Measurements from ENCODE around the gene MED12L. TPM values are rescaled to one million over a fixed set of nuclear protein-coding genes. Genes with fewer than 3 reads are reported as not detected.

Gene MED12L
- polyA plus RNA-seq, 1 of the 3 experiments (the other 2 are of a cell fraction): 0.03 TPM

DNA sequence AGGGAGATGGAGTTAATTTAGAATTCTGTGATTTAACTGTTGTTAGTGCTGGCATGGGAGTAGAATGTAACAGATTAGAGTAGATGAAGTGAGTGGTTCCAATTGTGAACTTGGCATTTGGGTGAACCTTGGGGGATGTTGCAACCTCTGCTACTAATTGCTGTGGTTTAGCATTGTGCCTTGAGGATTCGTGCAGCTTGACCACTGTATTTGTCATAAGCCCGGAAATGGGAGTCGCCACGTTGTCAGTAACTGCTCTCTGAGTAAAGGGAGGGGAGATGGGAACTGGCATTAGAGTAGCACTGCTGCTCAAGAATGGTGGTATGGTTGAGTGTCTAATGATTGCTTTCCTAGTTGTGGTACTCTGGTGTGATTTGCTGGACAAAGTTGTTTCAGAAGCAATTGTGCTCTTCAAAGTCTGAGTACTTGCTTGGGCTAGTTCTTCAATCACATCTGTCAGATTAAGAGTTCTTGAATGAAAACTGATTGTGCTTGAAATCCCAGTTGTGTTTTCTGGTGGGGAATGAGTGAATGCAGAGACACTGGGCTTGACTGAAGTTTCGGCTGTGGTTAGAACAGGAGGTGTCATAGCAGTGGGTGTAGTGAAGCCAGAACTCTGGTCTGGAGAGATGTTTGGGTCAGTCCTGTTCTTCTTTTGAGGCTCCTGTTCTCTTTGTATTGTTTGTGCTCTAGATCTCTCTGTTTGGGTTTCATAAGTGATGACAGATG lies 360.0 kb downstream of the MED12L start (continued):
- TF ChIP-seq, protein P1, sequence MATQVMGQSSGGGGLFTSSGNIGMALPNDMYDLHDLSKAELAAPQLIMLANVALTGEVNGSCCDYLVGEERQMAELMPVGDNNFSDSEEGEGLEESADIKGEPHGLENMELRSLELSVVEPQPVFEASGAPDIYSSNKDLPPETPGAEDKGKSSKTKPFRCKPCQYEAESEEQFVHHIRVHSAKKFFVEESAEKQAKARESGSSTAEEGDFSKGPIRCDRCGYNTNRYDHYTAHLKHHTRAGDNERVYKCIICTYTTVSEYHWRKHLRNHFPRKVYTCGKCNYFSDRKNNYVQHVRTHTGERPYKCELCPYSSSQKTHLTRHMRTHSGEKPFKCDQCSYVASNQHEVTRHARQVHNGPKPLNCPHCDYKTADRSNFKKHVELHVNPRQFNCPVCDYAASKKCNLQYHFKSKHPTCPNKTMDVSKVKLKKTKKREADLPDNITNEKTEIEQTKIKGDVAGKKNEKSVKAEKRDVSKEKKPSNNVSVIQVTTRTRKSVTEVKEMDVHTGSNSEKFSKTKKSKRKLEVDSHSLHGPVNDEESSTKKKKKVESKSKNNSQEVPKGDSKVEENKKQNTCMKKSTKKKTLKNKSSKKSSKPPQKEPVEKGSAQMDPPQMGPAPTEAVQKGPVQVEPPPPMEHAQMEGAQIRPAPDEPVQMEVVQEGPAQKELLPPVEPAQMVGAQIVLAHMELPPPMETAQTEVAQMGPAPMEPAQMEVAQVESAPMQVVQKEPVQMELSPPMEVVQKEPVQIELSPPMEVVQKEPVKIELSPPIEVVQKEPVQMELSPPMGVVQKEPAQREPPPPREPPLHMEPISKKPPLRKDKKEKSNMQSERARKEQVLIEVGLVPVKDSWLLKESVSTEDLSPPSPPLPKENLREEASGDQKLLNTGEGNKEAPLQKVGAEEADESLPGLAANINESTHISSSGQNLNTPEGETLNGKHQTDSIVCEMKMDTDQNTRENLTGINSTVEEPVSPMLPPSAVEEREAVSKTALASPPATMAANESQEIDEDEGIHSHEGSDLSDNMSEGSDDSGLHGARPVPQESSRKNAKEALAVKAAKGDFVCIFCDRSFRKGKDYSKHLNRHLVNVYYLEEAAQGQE (IDR thresholded peaks at IDR 0.05; ENCODE audit: low read depth, low read length): no peak
- TF ChIP-seq ELF1 (IDR thresholded peaks at IDR 0.05) (no peak), GATA2 (CRISPR knock-in tag; IDR thresholded peaks at IDR 0.05) (no peak), SIN3A (IDR thresholded peaks at IDR 0.05; ENCODE audit: borderline replicate concordance, low read depth, low read length) (no peak), SMC3 (IDR thresholded peaks at IDR 0.05; ENCODE audit: low read depth, low read length) (no peak)

DNA sequence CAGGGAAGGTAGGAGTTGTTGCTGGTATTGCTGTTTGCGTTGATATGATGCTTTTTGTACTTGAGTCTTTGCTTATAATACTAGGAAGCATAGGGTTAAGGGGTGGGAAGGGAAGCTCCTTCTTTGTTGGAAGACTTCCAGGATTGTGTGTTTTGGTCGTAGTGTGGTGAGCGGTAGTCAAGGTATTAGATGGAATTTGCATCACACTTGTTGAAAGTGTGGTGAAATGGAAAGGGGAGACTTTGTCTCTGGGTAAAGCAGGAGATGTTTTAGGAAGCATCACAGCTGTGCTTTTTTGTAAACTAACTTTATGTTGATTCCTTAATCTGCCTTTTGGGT lies 360.5 kb downstream of the MED12L start:
- Histone ChIP-seq H3K9ac (no peak overlapping the region), H3K9me2 (no peaks in the 10 kb centered on the region), H3K27me3 (ENCODE audit: insufficient read depth) (no peaks in the 10 kb centered on the region; the same call in 1 of the 2 replicates), H3K9me3 (no peaks in the 10 kb centered on the region), H3K4me1 (ENCODE audit: control insufficient read depth in 1 of 2, insufficient read depth in 2 of 2, low read depth in 1 of 2, low read length in 1 of 2) (no peaks in the 10 kb centered on the region), H3K27ac (ENCODE audit: low read depth in 2 of 2, low read length in 1 of 2) (no peak overlapping the region), H3K36me3 (replicated peaks in 1 of 2; ENCODE audit: control insufficient read depth in 1 of 2, insufficient read depth in 2 of 2, low read length in 1 of 2) (peaks cover 0 to 9% of the 10 kb centered on the region in 2 experiments), H3K4me3 (ENCODE audit: low read depth in 2 of 2, low read length in 1 of 2) (no peak overlapping the region), H3F3A (replicated peaks; ENCODE audit: insufficient read depth) (no peaks in the 10 kb centered on the region), H3K4me2 (no peak overlapping the region), H4K20me1 (ENCODE audit: insufficient read depth) (no peaks in the 10 kb centered on the region), H2AFZ (ENCODE audit: low read depth) (no peak overlapping the region), H3K79me2 (ENCODE audit: insufficient read depth) (no peaks in the 10 kb centered on the region)
- TF ChIP-seq YY1 (IDR thresholded peaks at IDR 0.05; ENCODE audit: low read depth): no peak
- no peak for TF ChIP-seq FOXM1 (IDR thresholded peaks at IDR 0.05; ENCODE audit: low read depth)
- TF ChIP-seq, protein P2, sequence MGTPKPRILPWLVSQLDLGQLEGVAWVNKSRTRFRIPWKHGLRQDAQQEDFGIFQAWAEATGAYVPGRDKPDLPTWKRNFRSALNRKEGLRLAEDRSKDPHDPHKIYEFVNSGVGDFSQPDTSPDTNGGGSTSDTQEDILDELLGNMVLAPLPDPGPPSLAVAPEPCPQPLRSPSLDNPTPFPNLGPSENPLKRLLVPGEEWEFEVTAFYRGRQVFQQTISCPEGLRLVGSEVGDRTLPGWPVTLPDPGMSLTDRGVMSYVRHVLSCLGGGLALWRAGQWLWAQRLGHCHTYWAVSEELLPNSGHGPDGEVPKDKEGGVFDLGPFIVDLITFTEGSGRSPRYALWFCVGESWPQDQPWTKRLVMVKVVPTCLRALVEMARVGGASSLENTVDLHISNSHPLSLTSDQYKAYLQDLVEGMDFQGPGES (IDR thresholded peaks at IDR 0.05; ENCODE audit: low read depth, low read length): no peak
- TF ChIP-seq, protein P3, sequence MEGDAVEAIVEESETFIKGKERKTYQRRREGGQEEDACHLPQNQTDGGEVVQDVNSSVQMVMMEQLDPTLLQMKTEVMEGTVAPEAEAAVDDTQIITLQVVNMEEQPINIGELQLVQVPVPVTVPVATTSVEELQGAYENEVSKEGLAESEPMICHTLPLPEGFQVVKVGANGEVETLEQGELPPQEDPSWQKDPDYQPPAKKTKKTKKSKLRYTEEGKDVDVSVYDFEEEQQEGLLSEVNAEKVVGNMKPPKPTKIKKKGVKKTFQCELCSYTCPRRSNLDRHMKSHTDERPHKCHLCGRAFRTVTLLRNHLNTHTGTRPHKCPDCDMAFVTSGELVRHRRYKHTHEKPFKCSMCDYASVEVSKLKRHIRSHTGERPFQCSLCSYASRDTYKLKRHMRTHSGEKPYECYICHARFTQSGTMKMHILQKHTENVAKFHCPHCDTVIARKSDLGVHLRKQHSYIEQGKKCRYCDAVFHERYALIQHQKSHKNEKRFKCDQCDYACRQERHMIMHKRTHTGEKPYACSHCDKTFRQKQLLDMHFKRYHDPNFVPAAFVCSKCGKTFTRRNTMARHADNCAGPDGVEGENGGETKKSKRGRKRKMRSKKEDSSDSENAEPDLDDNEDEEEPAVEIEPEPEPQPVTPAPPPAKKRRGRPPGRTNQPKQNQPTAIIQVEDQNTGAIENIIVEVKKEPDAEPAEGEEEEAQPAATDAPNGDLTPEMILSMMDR (IDR thresholded peaks at IDR 0.05): no peak
- TF ChIP-seq, protein P4, sequence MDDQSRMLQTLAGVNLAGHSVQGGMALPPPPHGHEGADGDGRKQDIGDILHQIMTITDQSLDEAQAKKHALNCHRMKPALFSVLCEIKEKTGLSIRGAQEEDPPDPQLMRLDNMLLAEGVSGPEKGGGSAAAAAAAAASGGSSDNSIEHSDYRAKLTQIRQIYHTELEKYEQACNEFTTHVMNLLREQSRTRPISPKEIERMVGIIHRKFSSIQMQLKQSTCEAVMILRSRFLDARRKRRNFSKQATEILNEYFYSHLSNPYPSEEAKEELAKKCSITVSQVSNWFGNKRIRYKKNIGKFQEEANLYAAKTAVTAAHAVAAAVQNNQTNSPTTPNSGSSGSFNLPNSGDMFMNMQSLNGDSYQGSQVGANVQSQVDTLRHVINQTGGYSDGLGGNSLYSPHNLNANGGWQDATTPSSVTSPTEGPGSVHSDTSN (IDR thresholded peaks at IDR 0.05): no peak
- TF ChIP-seq RAD21 (IDR thresholded peaks at IDR 0.05; ENCODE audit: low read length): no peak
- TF ChIP-seq, protein P5, sequence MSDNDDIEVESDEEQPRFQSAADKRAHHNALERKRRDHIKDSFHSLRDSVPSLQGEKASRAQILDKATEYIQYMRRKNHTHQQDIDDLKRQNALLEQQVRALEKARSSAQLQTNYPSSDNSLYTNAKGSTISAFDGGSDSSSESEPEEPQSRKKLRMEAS (IDR thresholded peaks at IDR 0.05; ENCODE audit: low read depth): no peak
- TF ChIP-seq, protein P6, sequence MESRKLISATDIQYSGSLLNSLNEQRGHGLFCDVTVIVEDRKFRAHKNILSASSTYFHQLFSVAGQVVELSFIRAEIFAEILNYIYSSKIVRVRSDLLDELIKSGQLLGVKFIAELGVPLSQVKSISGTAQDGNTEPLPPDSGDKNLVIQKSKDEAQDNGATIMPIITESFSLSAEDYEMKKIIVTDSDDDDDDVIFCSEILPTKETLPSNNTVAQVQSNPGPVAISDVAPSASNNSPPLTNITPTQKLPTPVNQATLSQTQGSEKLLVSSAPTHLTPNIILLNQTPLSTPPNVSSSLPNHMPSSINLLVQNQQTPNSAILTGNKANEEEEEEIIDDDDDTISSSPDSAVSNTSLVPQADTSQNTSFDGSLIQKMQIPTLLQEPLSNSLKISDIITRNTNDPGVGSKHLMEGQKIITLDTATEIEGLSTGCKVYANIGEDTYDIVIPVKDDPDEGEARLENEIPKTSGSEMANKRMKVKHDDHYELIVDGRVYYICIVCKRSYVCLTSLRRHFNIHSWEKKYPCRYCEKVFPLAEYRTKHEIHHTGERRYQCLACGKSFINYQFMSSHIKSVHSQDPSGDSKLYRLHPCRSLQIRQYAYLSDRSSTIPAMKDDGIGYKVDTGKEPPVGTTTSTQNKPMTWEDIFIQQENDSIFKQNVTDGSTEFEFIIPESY (IDR thresholded peaks at IDR 0.05; ENCODE audit: borderline replicate concordance, low read depth): no peak
- no peak for TF ChIP-seq TAF1 (IDR thresholded peaks at IDR 0.05; ENCODE audit: borderline replicate concordance, low read depth, low read length)
- no peak for TF ChIP-seq EZH2phosphoT487 (IDR thresholded peaks at IDR 0.05; ENCODE audit: borderline replicate concordance, low read depth)
- no peak for TF ChIP-seq RFX5 (IDR thresholded peaks at IDR 0.05; ENCODE audit: low read length)
- no peak for TF ChIP-seq MXI1 (IDR thresholded peaks at IDR 0.05; ENCODE audit: low read depth, low read length)
- ChIA-PET POLR2A (no interaction called here), CTCF (no interaction called here)
- WGBS (ENCODE audit: low lambda C conversion rate): 33% methylated on average over 3 of the region's 3 CpGs
- no peak for DNase-seq

Measured in SK-N-SH (cell line).